ENCODE measurements around the gene RSPH10B2. TPM values are rescaled to one million over a fixed set of nuclear protein-coding genes. Genes with fewer than 3 reads are reported as not detected.
A peak's percentile ranks its signal among the peaks of the same experiment; 100 is the strongest.
"Not testable (repeated sequence)": the region's sequence is repeated elsewhere in the genome, so short reads cannot be mapped to it uniquely, and the experiment has no call there.

Gene RSPH10B2
- total and polyA plus RNA-seq, 7 donors = 0.12 to 0.36 TPM; not detected in 5

DNA sequence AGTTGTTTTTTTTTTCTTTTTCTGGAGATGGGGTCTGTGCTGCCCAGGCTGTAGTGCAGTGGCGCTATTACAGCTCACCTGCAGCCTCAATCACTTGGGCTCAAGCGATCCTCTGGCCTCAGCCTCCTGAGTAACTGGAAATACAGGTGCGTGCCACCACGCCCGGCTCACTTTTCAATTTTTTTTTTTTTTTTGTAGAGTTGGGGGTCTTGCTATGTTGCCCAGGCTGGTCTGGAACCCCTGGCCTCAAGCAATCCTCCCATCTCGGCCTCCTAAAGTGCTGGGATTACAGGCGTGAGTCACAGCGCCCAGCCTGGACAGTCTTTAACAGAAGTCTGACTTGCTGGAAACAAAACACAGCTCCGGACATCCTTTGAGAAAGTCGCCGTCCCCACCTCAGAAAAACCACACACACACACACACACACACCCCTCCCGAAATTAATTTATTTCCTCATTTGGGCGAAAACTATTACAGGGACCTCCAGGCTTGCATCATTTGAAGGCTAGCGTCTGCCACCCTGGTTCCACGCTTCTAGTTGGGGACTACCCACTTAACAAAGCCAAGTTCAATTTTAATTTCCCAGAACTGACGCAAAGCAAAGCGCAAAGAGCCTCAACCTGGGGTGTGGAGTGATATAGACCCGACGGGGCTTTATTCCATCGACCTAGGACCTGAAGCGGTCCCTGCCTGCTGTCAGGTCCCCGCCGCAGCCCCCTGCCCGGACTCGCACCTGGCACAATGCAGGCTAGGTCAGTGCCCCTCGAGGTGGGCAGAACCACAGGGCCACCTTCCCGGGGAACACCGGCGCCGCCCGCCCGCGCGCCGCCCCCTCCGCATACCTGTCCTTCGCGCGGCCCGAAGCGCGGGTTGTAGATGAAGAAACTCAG is 71.6 kb downstream of the RSPH10B2 start:
- H3K4me1 ChIP-seq; DNase-seq; H3K27me3 ChIP-seq; intact Hi-C loops (cut with DNase I); H3K9me3 ChIP-seq: not testable (repeated sequence)
- peak overlapping the region in 2 of 4 donors; percentile 70 to 75 for H3K27ac ChIP-seq
- peak overlapping the region in 3 of 4 donors; percentile 52 to 66 (median 58) for H3K4me3 ChIP-seq
- WGBS, 2 donors = 25 to 32% methylated on average over 10 of the region's 42 CpGs
- peaks cover 0 to 17% (median 4%) of the 10 kb centered on the region in 4 donors for H3K36me3 ChIP-seq

DNA sequence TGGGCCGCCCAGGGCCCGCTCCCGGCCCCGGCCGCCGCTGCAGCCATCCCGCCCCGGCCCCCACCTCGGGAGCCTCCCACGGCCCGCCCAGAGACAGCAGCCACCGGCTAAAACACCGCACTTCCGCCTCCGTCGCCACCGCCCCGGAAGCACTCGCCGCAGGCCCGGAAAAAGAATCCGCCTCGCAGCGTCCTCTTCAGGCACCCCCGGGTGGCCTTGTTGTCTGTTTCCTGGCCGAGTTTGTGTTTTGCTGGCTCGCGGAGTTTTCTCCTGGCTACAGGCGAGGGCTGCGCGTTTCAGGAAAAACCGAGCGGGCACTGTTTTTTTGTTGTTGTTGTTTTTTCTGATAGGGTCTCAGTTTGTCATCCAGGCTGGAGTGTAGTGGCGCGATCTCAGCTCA is 72.2 kb downstream of the RSPH10B2 start, which contains the start of gene CCZ1B:
Gene CCZ1B, minus strand, starts transcription at position 125 of the 400 bp plus-strand sequence. Its CDS starts 78 bp downstream, at position 47.
- H3K9me3 ChIP-seq; intact Hi-C loops (cut with DNase I); H3K4me1 ChIP-seq; H3K27me3 ChIP-seq: not testable (repeated sequence)
- Histone ChIP-seq H3K4me3 (peak within 1 kb of the TSS; percentile 44 to 66 (median 55)), H3K27ac (peak within 1 kb of the TSS; percentile 57 to 75 (median 72)), H3K36me3 (peaks cover 0 to 11% (median 2%) of the 10 kb centered on the region in 4 donors)
- WGBS, 2 donors = 2 to 3% methylated on average over 26 of the region's 35 CpGs
- peak in 1 of 4 donors; percentile 43 for TF ChIP-seq POLR2AphosphoS5 (IDR thresholded peaks at IDR 0.05)
- peak; percentile 86 for DNase-seq

DNA sequence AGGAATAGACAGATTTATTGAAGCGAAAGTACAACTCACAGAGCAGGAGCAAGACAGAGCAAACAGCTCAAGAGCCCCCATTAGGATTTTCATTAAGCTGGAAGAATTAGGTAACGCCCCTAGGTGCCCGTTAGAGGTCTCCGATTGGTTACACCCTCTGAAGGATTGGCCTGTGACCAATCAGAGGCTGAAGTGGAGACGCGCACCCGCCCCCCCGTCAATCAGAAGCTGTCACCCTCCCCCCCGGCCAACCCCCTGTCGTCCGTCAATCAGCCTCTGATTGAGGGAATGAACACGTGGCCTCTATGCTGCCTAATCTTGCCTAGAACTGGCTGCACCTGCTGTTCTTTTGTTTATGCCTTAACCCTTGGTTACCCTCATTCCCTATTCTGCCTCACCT is 73.3 kb downstream of the RSPH10B2 start:
- H3K27me3 ChIP-seq; H3K4me1 ChIP-seq; DNase-seq; H3K36me3 ChIP-seq; intact Hi-C loops (cut with DNase I); H3K27ac ChIP-seq; H3K9me3 ChIP-seq; H3K4me3 ChIP-seq: not testable (repeated sequence)
- 78 to 86% methylated on average over 12 of the region's 12 CpGs for WGBS, 2 donors

DNA sequence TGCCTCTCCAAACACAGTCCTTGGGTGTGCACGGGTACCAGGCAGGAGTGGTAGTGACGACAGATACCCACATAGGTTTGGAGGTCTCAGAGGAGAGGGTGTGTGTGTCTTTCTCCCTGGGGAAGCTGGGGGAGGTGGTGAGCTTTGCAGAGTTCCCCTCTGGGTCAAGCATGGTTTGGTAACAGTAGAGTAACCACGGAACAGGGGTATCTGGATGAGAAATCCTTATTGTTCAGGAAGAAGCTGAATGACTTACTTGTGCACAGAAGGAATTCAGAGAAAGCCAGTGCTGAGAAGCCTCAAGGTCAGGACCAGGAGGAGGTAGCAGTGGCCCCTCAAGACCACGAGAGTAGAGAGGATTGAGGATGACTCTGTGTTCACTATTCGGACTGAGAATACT is 75.7 kb downstream of the RSPH10B2 start:
- H3K27ac ChIP-seq; H3K4me1 ChIP-seq; H3K9me3 ChIP-seq; H3K27me3 ChIP-seq; intact Hi-C loops (cut with DNase I); DNase-seq; H3K36me3 ChIP-seq; H3K4me3 ChIP-seq: not testable (repeated sequence)
- WGBS, 2 donors = 68 to 73% methylated on average over 4 to 5 of the region's 5 CpGs

DNA sequence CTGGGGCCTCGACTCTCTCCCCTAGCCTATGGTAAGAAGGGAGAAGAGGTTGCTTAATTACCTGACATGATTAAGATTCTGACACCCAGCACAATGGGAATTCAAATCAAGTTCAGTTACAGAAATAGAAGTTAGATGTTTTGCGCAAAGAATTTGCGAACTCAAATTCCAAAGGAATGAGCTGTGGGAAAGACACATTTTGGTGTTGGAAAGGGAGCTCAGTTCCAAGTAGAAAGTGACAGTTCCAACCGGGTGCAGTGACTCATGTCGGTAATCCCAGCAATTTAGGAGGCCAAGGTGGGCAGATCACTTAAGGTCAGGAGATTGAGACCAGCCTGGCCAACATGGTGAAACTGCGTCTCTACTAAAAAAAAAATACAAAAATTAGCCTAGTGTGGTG is 76.1 kb downstream of the RSPH10B2 start:
- H3K4me1 ChIP-seq; intact Hi-C loops (cut with DNase I); H3K27me3 ChIP-seq; H3K36me3 ChIP-seq; H3K9me3 ChIP-seq; H3K27ac ChIP-seq; H3K4me3 ChIP-seq; DNase-seq: not testable (repeated sequence)
- 82 to 92% methylated on average over 6 of the region's 6 CpGs for WGBS, 2 donors

DNA sequence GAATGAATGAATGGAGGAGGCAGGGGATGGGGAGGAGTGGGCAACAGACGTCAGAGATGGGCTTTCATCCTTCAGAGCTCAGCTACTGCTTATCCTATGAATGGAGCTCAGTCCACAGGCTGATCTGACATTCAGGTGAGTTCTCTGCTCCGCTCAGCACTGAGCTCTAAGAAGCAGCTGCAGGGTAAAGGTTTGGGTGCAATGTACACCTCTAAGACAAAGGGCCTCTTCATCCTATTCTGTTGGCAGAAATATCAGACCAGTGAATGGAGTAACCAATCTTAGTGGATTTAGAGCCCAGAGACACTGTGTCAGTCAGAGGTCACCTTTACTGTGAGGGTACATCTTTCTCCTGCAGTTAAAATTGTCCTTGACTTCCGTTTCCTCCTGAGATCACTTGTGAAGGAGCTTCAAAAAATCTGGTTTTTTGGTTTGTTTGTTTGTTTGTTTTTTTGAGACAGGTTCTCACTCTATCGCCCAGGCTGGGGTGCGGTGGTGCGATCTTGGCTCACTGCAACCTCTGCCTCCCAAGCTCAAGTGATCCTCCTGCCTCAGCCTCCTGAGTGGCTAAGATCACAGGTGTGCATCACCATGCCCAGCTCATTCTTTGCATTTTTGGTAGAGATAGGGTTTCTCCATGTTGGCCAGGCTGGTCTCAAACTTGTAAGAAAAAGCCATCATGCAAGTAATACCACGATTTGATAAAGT is 77.3 kb downstream of the RSPH10B2 start:
- no peak for TF ChIP-seq POLR2A (IDR thresholded peaks at IDR 0.05)
- TF ChIP-seq POLR2AphosphoS5 (IDR thresholded peaks at IDR 0.05) = no peak
- TF ChIP-seq EP300 (IDR thresholded peaks at IDR 0.05) = no peak
- TF ChIP-seq, protein P1, sequence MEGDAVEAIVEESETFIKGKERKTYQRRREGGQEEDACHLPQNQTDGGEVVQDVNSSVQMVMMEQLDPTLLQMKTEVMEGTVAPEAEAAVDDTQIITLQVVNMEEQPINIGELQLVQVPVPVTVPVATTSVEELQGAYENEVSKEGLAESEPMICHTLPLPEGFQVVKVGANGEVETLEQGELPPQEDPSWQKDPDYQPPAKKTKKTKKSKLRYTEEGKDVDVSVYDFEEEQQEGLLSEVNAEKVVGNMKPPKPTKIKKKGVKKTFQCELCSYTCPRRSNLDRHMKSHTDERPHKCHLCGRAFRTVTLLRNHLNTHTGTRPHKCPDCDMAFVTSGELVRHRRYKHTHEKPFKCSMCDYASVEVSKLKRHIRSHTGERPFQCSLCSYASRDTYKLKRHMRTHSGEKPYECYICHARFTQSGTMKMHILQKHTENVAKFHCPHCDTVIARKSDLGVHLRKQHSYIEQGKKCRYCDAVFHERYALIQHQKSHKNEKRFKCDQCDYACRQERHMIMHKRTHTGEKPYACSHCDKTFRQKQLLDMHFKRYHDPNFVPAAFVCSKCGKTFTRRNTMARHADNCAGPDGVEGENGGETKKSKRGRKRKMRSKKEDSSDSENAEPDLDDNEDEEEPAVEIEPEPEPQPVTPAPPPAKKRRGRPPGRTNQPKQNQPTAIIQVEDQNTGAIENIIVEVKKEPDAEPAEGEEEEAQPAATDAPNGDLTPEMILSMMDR (IDR thresholded peaks at IDR 0.05) = no peak
- H3K36me3 ChIP-seq = no peaks in the 10 kb centered on the region
- no peaks in the 10 kb centered on the region for H3K9me3 ChIP-seq
- WGBS, 2 donors = 66 to 81% methylated on average over 7 of the region's 7 CpGs
- no peak overlapping the region for H3K4me3 ChIP-seq
- intact Hi-C loops (cut with DNase I) = no loop called here
- no peak overlapping the region for H3K27ac ChIP-seq
- no peaks in the 10 kb centered on the region for H3K4me1 ChIP-seq
- no peaks in the 10 kb centered on the region for H3K27me3 ChIP-seq
- no peak for DNase-seq

DNA sequence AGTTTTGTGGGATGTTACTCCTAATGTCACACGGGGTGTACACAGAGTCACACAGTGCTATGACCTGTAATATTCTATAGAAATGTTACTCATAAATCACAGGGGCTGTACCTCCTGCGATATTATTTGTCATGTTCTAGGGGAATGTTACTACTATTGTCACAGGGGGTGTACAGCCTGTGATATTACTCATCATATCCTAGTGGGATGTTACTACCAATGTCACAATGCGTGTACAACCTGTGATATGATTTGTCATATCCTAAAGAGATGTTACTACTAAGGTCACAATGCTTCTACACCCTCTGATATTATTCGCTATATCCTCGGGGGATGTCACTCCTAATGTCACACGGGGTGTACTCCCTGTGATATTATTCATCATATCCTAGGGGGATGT is 79.7 kb downstream of the RSPH10B2 start:
- WGBS, 2 donors = 84 to 88% methylated on average over 6 of the region's 6 CpGs
- Histone ChIP-seq H3K4me1 (no peaks in the 10 kb centered on the region), H3K36me3 (no peaks in the 10 kb centered on the region), H3K27ac (no peak overlapping the region), H3K27me3 (no peaks in the 10 kb centered on the region), H3K4me3 (no peak overlapping the region), H3K9me3 (no peaks in the 10 kb centered on the region)
- no peak for DNase-seq
- intact Hi-C loops (cut with DNase I) = no loop called here
- TF ChIP-seq EP300 (IDR thresholded peaks at IDR 0.05) (no peak), POLR2A (IDR thresholded peaks at IDR 0.05) (no peak), POLR2AphosphoS5 (IDR thresholded peaks at IDR 0.05) (no peak)
- TF ChIP-seq, protein P1 (IDR thresholded peaks at IDR 0.05) = no peak

DNA sequence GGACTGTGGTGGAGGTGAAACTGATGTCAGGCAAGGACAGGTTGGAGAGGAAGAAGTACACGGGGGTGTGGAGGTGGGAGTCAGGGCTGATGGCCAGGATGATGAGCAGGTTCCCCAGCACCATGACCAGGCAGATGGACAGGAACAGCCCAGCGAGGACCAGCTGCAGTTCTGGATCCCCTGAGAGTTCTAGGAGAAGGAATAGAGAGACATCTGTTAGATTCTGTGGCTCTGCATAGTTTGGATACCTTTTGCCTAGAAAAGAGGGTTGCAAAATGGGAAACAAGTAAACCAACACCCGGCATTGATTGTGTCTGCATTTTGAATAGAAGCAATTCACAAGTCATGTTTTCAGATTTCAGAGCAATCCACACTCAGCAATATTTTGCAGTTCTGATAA is 81.6 kb downstream of the RSPH10B2 start:
- DNase-seq; H3K9me3 ChIP-seq; H3K4me1 ChIP-seq; H3K27me3 ChIP-seq; intact Hi-C loops (cut with DNase I); H3K27ac ChIP-seq; H3K36me3 ChIP-seq; H3K4me3 ChIP-seq: not testable (repeated sequence)
- WGBS, 2 donors = 58 to 73% methylated on average over 3 of the region's 3 CpGs

DNA sequence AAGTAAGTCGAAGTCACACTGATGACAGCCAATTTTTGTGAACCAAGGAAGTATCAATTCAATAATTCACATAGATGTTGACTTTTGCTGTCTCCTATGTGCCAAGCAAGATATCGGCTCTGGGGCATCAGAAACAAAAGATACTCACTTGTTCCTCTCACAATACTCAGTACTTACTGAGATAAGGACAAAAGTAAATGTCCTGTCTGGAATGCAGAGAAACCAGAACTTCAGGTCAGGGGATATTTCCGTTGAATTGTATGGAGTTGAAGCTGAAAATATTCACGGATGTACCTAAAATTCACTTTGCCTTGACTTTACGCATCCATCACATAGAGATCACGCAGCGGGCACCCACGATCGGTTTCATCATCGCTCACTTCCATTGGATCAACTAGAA is 83.2 kb downstream of the RSPH10B2 start:
- H3K4me3 ChIP-seq; intact Hi-C loops (cut with DNase I); H3K4me1 ChIP-seq; H3K36me3 ChIP-seq; DNase-seq; H3K27ac ChIP-seq; H3K9me3 ChIP-seq; H3K27me3 ChIP-seq: not testable (repeated sequence)
- WGBS, 2 donors = 80 to 89% methylated on average over 10 of the region's 10 CpGs

Measured in sigmoid colon (tissue), 7 donors.